Caco-2 (cell line): Measurements from ENCODE around the gene GRIFIN. TPM values are rescaled to one million over a fixed set of nuclear protein-coding genes. Genes with fewer than 3 reads are reported as not detected.

Experiments
- BruUV-seq: library from RNA; stranded (reverse); fragments of 400-500 nt; replicated peaks from 2 replicates; lab custom pipeline; 2021; lab: Mats Ljungman, UMichigan
- CTCF ChIA-PET: fragments of 300-600 bp; sonication (Branson Sonifier 250); formaldehyde crosslinking; loops from one replicate; lab custom pipeline; 2022; ENCODE audit warnings: antibody characterized with exemption; lab: Charles Lee
- POLR2A ChIA-PET: fragments of 300-600 bp; sonication (Branson Sonifier 250); formaldehyde crosslinking; loops from one replicate; lab custom pipeline; 2022; ENCODE audit warnings: antibody characterized with exemption; lab: Charles Lee
- DNase-seq, 2 experiments: peaks; one replicate each; pipeline versions ENCODE4 v3.0.0 to v3.0.0-alpha.2; 2020 to 2022
- H3K27me3 ChIP-seq: replicated peaks from 2 replicates; pipeline ENCODE4 v1.6.0; 2011; ENCODE audit warnings: low read length; ENCODE audit not compliant: control insufficient read depth, insufficient read depth
- H3K36me3 ChIP-seq: 2 replicates; pipeline ENCODE4 v1.5.1; 2011; ENCODE audit warnings: low read length; ENCODE audit not compliant: control insufficient read depth, insufficient read depth
- H3K4me1 ChIP-seq: fragments of 250-450 bp; sonication (Bioruptor Pico); 2 replicates; pipeline ENCODE4 v1.5.1; 2020; ENCODE audit warnings: mild to moderate bottlenecking
- H3K4me3 ChIP-seq: 2 replicates; pipeline ENCODE4 v1.5.1; 2011; ENCODE audit warnings: low read depth, mild to moderate bottlenecking, control low read depth, low read length
- H3K9me3 ChIP-seq: fragments of 250-450 bp; sonication (Bioruptor Pico); 2 replicates; pipeline ENCODE4 v1.5.1; 2020; ENCODE audit warnings: mild to moderate bottlenecking, moderate library complexity
- H3K27ac Mint-ChIP-seq: one replicate; pipeline ENCODE4 v1.8.0; 2022; ENCODE audit warnings: mixed read lengths; ENCODE audit not compliant: unreplicated experiment
- H3K27me3 Mint-ChIP-seq: one replicate; pipeline ENCODE4 v1.8.0; 2022; ENCODE audit warnings: mixed read lengths; ENCODE audit not compliant: insufficient read depth, unreplicated experiment
- H3K36me3 Mint-ChIP-seq: one replicate; pipeline ENCODE4 v1.8.0; 2022; ENCODE audit warnings: mild to moderate bottlenecking, mixed read lengths; ENCODE audit not compliant: insufficient read depth, unreplicated experiment
- H3K4me1 Mint-ChIP-seq: one replicate; pipeline ENCODE4 v1.8.0; 2022; ENCODE audit warnings: low read depth, mixed read lengths; ENCODE audit not compliant: unreplicated experiment
- H3K4me3 Mint-ChIP-seq: one replicate; pipeline ENCODE4 v1.8.0; 2022; ENCODE audit warnings: mild to moderate bottlenecking, moderate library complexity, mixed read lengths; ENCODE audit not compliant: unreplicated experiment
- H3K9me3 Mint-ChIP-seq: one replicate; pipeline ENCODE4 v1.8.0; 2022; ENCODE audit warnings: mixed read lengths; ENCODE audit not compliant: unreplicated experiment
- intact Hi-C: fragments of 100-400 bp; cut with micrococcal nuclease; formaldehyde crosslinking; loops from one replicate; pipeline ENCODE4 v1.10.0; 2022; ENCODE audit not compliant: unreplicated experiment
- total RNA-seq: library from RNA; stranded (reverse); gene quantifications from 2 replicates; pipeline ENCODE4 v1.2.3, GENCODE V29; 2022
- TF ChIP-seq, protein P1 (sequence below), 2 experiments: fragments of 200-600 bp in 1 of 2; IDR thresholded peaks; 1 replicate in 1 of 2; 2 replicates in 1 of 2; pipeline versions ENCODE4 v1.5.1 to v1.8.0; 2011 to 2022; ENCODE audit warnings: antibody characterized with exemption in 1 of 2, control low read depth in 1 of 2, inconsistent platforms in 1 of 2, low read depth in 1 of 2, low read length in 1 of 2, mild to moderate bottlenecking in 1 of 2, moderate library complexity in 1 of 2; ENCODE audit not compliant: insufficient read depth in 1 of 2, severe bottlenecking in 1 of 2, unreplicated experiment in 1 of 2

The GRIFIN gene
- total RNA-seq, 1 experiment from 2014 or later = not detected

DNA sequence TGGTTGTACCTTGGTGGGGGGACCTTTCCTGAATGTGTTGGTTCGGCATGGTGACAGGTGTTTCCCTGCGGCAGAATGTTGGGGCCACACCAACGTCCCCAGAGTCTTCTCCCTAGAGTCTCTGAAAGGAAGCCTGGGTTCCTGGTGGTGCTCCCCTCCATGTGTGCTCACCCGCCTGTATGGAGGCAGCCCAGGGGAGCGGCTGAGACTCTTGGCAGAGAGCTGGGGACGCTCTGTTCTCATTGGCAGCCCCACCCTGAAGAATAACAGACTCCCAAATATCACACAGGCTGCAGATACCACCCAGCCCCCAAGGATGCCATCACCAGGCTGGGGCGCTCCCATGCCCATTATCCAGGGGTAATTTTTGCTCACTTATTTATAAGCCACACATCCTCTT lies 38.0 kb downstream of the GRIFIN start:
- H3K4me3 ChIP-seq = no peak overlapping the region
- no peaks in the 10 kb centered on the region for H3K27me3 ChIP-seq
- Mint-ChIP-seq H3K27me3 (no peaks in the 10 kb centered on the region), H3K4me3 (no peak overlapping the region), H3K36me3 (peaks cover 40% of the 10 kb centered on the region), H3K4me1 (peaks cover 51% of the 10 kb centered on the region), H3K27ac (peak overlapping the region; percentile 72), H3K9me3 (no peaks in the 10 kb centered on the region)
- peaks cover 7% of the 10 kb centered on the region for H3K36me3 ChIP-seq
- no peak for DNase-seq
- no TSS peak for BruUV-seq
- POLR2A ChIA-PET = no interaction called here
- no peaks in the 10 kb centered on the region; the same call in 1 of the 2 replicates for H3K9me3 ChIP-seq
- CTCF ChIA-PET = no interaction called here
- intact Hi-C loops = no loop called here
- peaks cover 53% of the 10 kb centered on the region for H3K4me1 ChIP-seq
- TF ChIP-seq, protein P1, sequence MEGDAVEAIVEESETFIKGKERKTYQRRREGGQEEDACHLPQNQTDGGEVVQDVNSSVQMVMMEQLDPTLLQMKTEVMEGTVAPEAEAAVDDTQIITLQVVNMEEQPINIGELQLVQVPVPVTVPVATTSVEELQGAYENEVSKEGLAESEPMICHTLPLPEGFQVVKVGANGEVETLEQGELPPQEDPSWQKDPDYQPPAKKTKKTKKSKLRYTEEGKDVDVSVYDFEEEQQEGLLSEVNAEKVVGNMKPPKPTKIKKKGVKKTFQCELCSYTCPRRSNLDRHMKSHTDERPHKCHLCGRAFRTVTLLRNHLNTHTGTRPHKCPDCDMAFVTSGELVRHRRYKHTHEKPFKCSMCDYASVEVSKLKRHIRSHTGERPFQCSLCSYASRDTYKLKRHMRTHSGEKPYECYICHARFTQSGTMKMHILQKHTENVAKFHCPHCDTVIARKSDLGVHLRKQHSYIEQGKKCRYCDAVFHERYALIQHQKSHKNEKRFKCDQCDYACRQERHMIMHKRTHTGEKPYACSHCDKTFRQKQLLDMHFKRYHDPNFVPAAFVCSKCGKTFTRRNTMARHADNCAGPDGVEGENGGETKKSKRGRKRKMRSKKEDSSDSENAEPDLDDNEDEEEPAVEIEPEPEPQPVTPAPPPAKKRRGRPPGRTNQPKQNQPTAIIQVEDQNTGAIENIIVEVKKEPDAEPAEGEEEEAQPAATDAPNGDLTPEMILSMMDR (IDR thresholded peaks at IDR 0.05; ENCODE audit: insufficient read depth in 1 of 2, low read depth in 1 of 2, low read length in 1 of 2, severe bottlenecking in 1 of 2, unreplicated experiment in 1 of 2) = no peak

DNA sequence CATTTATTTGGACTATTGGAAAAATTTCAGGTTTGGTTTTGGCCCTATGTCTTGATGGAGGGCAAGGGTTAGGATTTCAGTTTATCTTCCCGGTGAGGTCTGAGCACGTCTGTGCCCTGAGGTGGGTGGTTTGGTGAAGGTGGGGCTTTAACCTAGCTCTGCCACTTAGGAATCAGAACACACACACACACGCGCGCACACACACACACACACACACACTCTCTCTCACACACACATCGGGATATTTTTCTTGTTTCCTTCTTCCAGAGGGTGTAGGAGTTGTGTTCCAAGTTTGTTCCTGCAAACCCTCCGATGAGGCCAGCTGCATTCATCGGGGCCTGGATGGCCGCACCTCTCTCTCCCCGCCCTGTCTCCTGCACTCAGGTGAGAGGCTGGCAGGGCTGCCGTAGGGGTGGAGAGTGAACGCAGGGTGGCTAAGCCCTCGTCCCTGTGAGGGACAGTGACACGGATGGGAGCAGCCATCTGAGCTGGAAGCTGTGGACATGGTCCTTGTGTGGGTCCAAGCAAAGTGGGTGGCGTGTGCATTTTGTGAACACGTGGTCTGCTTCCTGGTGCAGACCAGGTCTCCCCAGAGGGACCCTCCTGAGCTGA lies 38.6 kb downstream of the GRIFIN start:
- no peak for DNase-seq
- H3K4me1 Mint-ChIP-seq = peaks cover 51% of the 10 kb centered on the region
- ChIA-PET CTCF (no interaction called here), POLR2A (no interaction called here)
- BruUV-seq = no TSS peak
- H3K4me3 Mint-ChIP-seq = no peak overlapping the region
- TF ChIP-seq, protein P1 (IDR thresholded peaks at IDR 0.05; ENCODE audit: insufficient read depth in 1 of 2, low read depth in 1 of 2, low read length in 1 of 2, severe bottlenecking in 1 of 2, unreplicated experiment in 1 of 2) = no peak
- H3K27me3 Mint-ChIP-seq = no peaks in the 10 kb centered on the region
- peaks cover 42% of the 10 kb centered on the region for H3K36me3 Mint-ChIP-seq
- no peaks in the 10 kb centered on the region for H3K27me3 ChIP-seq
- no peaks in the 10 kb centered on the region for H3K9me3 Mint-ChIP-seq
- peaks cover 7% of the 10 kb centered on the region for H3K36me3 ChIP-seq
- H3K27ac Mint-ChIP-seq = peak overlapping the region; percentile 72
- no peaks in the 10 kb centered on the region; the same call in 1 of the 2 replicates for H3K9me3 ChIP-seq
- intact Hi-C loops = no loop called here
- H3K4me3 ChIP-seq = no peak overlapping the region
- H3K4me1 ChIP-seq = peaks cover 53% of the 10 kb centered on the region

DNA sequence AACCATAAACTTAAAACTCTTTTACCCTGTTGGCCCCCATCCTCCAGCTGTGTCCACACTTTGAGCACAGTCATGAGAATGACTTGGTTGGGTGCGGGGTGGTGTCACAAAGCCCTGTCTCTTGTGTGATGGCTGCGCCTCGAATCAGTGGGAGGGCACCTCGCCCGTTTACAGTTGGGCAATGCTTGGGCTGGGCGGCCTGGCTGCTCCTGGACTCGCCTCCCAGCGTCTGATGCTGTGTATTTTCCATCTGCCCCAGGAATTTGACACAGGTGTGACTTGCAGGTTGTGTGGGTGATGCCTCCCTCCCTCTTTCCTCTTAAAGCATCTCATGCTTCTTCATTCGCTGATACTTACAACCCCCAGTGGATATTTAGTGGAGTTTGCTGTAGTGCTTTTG lies 39.1 kb downstream of the GRIFIN start:
- peaks cover 49% of the 10 kb centered on the region for H3K4me1 ChIP-seq
- Mint-ChIP-seq H3K4me1 (peaks cover 50% of the 10 kb centered on the region), H3K4me3 (no peak overlapping the region), H3K27ac (peak overlapping the region; percentile 29), H3K27me3 (no peaks in the 10 kb centered on the region), H3K36me3 (peaks cover 40% of the 10 kb centered on the region), H3K9me3 (no peaks in the 10 kb centered on the region)
- no peak for DNase-seq
- no TSS peak for BruUV-seq
- POLR2A ChIA-PET = no interaction called here
- H3K27me3 ChIP-seq = no peaks in the 10 kb centered on the region
- peaks cover 8% of the 10 kb centered on the region for H3K36me3 ChIP-seq
- CTCF ChIA-PET = no interaction called here
- H3K4me3 ChIP-seq = no peak overlapping the region
- intact Hi-C loops = no loop called here
- TF ChIP-seq, protein P1 (IDR thresholded peaks at IDR 0.05; ENCODE audit: insufficient read depth in 1 of 2, low read depth in 1 of 2, low read length in 1 of 2, severe bottlenecking in 1 of 2, unreplicated experiment in 1 of 2) = no peak
- no peaks in the 10 kb centered on the region; the same call in 1 of the 2 replicates for H3K9me3 ChIP-seq
